Kidney glomerular epithelial cell (primary cell): ENCODE data around the gene TAF1D.

Experiments used
- DNase-seq: peaks from one replicate; lab custom pipeline; 2025; lab: John Stamatoyannopoulos, UW

The TAF1D gene

DNA sequence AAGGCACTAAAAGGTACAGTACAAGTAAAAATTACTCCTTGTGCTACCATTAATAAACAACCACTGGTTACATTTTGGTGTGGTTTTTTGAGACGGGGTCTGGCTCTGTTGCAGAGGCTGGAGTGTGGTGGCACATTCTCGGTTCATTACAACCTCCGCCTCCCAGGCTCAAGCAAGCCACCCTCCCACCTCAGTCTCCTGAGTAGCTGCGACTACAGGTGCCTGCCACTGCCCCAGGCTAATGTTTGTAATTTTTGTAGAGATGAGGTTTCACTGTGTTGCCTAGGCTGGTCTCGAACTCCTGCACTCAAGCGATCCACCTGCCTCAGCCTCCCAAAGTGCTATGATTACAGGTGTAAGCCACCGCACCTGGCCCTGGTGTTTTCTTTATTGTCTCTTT, 20.8 kb downstream of the TAF1D start:
- no peak for DNase-seq

DNA sequence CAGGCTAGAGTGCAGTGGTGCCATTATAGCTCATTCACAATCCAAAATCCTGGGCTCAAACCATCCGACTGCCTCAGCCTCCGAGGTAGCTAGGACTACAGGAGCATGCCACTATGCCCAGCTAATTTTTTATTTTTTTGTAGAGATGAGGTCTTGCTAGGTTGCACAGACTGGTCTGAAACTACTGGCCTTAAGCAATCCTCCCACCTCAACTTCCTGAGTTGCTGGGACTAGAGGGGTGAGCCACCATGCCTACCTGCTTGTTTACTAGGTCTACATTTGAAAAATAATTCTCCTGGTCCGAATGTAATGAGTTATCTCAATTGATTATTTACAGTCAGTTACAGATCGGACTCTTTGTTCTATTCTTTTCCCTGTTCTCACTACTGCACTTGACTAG, 22.0 kb downstream of the TAF1D start:
- DNase-seq: no peak

DNA sequence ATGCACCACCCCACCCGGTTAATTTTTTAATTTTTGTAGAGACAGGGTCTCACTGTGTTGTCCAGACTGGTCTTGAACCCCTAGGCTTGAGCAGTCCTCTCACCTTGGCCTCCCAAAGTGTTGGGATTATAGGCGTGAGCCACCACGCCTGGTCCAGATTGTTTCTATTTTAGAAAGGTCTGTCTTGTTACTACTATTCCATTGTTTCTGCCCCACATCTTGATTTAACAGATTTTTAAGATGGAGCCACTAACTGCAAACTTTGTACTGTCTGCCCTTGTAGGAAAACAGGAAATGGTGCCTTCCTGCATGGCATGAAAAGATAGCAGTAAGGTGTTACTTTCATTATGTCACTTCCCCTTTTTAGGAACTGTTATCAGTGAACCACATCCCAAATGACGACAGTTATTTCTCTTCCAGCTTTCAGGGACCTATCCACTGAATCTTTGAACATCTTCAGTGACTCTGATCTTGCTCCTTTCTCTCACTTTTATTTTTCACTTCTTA, 23.2 kb downstream of the TAF1D start:
- DNase-seq: no peak

DNA sequence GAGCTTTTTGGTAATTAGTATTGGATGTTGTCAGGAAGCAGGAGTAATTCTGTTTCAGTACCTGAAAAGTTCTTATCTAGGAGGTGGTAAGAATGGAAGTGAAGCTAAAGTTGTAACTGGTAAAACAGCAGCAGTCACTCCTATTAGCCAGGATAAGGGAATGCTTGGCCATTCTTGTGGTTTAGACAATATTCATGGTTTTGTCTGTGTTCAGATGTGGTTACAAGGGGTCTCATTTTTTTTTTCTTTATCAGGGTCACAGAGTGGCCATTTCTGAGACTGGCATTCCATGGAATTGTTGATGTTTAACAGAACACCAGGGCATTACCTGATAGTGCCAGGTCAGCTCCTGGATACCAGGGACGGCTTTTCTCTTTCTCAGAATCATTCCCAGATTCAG, 23.8 kb downstream of the TAF1D start:
- DNase-seq: no peak

DNA sequence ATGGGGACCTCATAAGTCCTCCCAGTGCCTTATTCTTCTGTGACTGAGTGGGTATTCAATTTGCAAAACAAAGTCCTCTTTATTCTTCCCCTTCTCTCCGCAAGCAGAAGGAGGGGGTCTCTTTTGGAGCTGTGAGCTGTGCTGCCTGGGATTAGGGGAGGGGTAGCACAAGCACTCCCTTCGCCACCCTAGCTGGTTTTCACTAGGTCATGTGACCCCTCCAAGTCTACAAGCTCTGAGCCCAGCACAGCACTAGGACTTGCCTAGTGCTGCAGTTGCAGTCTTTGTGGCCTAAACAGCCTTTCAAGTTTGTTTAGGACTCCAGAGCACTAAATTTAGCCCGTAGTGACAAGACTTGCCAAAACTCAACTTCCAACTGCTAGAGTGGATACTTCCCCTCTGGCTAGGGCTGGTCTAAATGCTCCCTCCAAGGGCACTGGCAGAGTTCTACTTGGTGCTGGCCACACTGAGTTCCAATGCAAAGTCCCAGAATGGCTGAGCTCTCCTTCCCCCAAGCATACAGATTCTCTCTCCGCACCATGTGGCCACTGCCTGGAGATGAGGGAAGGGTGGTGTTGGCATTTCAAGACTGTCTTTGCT, 25.4 kb downstream of the TAF1D start:
- no peak for DNase-seq

DNA sequence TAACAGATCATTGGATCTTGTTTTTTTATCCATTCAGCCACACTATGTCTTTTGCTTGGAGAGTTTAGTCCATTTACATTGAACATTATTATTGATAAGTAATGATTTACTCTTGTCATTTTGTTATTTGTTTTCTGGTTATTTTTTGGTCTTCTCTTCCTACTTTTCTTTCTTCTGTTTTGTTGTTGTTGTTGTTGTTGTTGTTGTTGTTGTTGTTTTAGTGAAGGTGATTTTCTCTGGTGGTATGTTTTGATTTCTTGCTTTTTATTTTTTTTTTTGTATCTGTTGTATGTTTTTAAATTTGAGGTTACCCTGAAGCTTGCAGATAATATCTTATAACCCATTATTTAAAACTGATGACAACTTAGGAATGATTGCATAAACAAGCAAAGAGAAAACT, 28.6 kb downstream of the TAF1D start:
- no peak for DNase-seq

DNA sequence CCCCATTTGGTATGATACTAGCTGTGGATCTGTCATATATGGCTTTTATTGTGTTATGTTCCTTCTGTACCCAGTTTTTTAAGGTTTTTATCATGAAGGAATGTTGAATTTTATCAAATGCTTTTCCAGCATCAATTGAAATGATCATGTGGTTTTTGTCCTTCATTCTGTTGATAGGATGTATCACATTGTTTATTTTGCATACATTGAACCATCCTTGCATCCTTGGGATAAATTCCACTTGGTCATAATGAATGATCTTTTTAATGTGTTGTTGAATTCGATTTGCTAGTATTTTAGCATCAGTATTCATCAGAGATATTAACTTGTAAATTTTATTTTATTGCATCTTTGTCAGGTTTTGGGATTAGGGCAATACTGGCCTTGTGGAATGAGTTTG, 31.1 kb downstream of the TAF1D start:
- DNase-seq: no peak

DNA sequence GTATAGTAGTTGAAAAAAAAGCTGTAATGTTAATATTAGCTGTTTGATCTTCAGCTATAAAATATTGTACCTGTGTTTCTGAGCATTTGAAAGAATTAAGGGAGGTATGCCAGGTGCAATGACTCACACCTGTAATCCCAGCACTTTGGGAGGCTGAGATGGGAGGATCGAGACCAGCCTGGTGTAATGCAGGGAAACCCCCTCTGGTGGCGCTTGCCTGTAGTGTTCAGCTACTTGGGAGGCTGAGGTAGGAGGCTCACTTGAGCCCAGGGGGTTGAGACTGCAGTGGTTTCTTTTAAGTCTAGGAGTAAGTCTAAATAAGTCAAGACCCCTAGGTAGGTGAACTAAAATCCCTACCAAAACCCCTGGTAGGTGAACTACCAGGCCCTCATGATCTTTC, 37.1 kb downstream of the TAF1D start:
- DNase-seq: no peak

DNA sequence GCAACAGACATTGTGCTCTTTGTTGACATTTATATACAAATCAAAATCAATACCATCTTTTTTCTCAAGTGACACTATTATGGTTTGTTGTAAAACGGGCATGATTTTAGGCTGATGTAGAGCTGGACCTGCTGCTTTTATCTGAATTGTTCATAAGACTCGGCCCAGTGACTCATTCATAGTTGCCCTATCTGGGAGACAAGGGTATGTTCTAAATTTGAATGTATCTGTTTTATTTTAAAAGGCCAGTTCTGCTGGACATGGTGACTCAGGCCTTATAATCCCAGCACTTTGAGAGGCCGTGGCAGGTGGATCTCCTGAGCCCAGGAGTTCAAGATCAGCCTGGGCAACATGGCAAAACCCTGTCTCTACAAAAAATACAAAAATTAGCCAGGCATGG, 40.5 kb downstream of the TAF1D start:
- DNase-seq: no peak

DNA sequence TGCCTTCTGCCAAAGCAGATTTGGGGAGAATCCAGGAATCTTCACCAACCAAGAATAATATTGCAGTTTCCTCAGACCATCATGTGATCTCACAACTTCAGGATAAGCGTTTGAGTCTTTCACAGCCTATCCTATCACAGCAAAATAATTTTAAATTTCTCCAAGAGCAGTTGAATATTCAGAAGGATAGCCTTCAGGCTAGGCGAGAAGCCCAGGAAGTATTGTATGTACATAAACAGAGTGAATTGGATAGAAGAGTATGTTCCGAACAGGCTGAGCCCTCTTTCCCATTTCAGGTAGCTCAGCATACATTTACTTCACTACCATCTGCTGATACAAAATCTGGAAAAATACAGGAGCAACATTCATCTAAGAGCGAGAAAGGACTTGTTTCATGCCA, 43.7 kb downstream of the TAF1D start:
- DNase-seq: no peak

DNA sequence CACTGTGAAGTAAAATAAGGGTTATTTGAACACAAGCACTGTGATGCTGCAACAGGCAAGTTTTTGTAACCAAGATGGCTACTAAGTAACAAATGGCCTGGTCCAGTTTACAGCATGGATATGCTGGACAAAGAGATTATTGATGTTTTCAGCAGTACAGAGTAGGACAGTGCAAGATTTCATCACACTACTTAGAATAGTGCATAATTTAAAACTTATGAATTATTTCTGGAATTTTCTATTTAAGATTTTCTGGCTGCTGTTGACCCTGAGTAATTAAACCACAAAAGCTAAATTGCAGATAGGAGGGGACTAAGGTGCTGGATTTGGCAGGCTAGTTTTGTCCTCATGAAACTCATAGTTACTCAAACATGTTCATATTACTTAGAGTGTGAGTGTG, 46.7 kb downstream of the TAF1D start:
- no peak for DNase-seq

DNA sequence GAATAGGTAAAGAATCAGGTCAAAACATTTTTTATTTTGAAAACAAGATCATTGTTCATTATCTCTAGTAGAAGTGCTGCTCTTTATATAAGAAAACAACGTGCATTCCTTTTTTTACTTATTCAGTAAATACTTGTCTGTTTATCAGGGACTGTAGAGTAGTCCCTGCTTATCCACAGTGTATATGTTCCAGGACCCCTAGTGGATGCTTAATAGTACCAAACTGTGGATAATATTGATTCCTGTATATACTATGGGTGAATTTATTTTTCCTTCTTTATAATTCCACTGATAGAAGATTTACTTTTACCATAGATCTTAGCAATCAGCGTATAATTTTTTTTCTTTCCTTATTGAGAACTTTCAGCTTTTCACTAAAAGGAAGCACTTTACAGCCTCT, 47.2 kb downstream of the TAF1D start:
- no peak for DNase-seq

DNA sequence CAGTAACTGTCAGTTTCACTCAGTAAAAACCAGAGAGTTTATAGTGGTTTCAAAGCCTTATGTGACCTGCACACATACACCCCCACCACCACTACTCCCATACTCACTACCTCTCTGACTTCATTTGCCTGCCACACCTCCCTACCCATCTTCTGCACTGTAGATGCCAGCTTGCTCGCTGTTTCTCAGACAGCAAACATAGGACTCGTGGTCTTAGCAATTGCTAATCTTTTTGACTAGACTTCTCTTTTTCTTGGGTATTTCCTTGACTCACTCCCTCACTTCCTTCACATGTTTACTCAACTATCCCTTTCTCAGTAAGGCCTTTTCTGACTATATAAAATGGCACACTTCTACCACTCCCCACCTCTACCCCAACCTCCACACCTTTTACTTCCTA, 52.1 kb downstream of the TAF1D start:
- DNase-seq: no peak

DNA sequence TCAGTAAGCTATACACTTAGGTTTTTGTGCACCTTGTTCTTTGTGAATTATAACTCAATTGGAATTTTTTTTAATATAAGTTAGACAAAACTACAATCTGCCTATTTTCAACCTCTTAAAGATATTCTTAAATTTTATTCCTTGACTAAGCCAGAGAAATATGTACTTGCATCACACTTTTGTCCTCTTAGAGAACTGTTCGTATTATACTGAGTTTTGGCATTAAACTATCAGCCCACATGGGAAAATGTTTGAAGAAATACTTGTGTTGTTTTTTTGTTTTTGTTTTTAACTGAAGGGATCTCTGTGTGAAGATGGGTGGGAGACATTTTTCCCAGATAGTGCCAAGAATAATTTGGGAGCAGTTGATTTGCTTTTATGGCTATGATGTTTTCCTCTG, 54.5 kb downstream of the TAF1D start:
- no peak for DNase-seq

DNA sequence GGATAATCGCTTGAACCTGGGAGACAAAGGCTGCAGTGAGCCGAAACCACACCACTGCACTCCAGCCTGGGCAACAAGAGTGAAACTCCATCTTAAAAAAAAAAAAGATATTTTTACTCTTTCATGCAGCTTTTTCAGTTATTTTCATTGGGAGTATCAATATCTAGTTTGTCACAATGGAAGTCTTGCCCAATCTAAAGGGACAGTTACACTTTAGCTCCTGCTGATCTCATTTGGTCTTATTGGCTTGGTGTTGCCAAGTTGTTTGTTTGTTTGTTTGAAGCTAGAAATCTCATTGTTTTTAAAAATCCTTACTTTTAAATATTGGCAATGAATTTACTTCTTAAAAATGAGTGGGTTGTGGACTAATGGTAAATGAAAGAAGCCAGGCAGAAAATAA, 55.1 kb downstream of the TAF1D start:
- no peak for DNase-seq
